ENCODE results near the gene PPP6R3.

Gene PPP6R3

GRCh38 chr11:68567553-68567952 lies 107.0 kb downstream of the PPP6R3 start:
- no peak for DNase-seq

- no peak for DNase-seq
Measured at GRCh38 chr11:68569357-68569756, 108.8 kb downstream of the PPP6R3 start.

GRCh38 chr11:68570691-68571090 lies 110.1 kb downstream of the PPP6R3 start:
- DNase-seq, result no peak

- DNase-seq, result no peak
Measured at GRCh38 chr11:68574308-68574707, 113.8 kb downstream of the PPP6R3 start.

- no peak for DNase-seq
Measured at GRCh38 chr11:68575025-68575665, 114.6 kb downstream of the PPP6R3 start.

- DNase-seq, result no peak
Measured at GRCh38 chr11:68579455-68579854, 118.9 kb downstream of the PPP6R3 start.

GRCh38 chr11:68581439-68581838 lies 120.9 kb downstream of the PPP6R3 start:
- no peak for DNase-seq

- no peak for DNase-seq
Measured at GRCh38 chr11:68581901-68582300, 121.3 kb downstream of the PPP6R3 start.

GRCh38 chr11:68582416-68583040 lies 122.0 kb downstream of the PPP6R3 start:
- DNase-seq, result no peak

- DNase-seq, result no peak
Measured at GRCh38 chr11:68583041-68583446, 122.5 kb downstream of the PPP6R3 start.

- DNase-seq, result no peak
Measured at GRCh38 chr11:68584097-68584496, 123.5 kb downstream of the PPP6R3 start.

GRCh38 chr11:68584991-68585524 lies 124.5 kb downstream of the PPP6R3 start:
- no peak for DNase-seq

GRCh38 chr11:68589547-68590216 lies 129.1 kb downstream of the PPP6R3 start:
- no peak for DNase-seq

GRCh38 chr11:68591719-68592118 lies 131.2 kb downstream of the PPP6R3 start:
- DNase-seq, result no peak

GRCh38 chr11:68593441-68593840 lies 132.9 kb downstream of the PPP6R3 start:
- DNase-seq, result no peak

GRCh38 chr11:68594123-68594522 lies 133.6 kb downstream of the PPP6R3 start:
- no peak for DNase-seq

- no peak for DNase-seq
Measured at GRCh38 chr11:68596231-68596630, 135.7 kb downstream of the PPP6R3 start.

GRCh38 chr11:68598816-68599653 lies 138.5 kb downstream of the PPP6R3 start:
- DNase-seq, result no peak

- DNase-seq, result no peak
Measured at GRCh38 chr11:68601147-68601546, 140.6 kb downstream of the PPP6R3 start.

- no peak for DNase-seq
Measured at GRCh38 chr11:68609761-68610160, 149.2 kb downstream of the PPP6R3 start.

- DNase-seq, result no peak
Measured at GRCh38 chr11:68610452-68611116, 150.0 kb downstream of the PPP6R3 start.

GRCh38 chr11:68615657-68616056 lies 155.1 kb downstream of the PPP6R3 start:
- DNase-seq, result no peak
